ENCODE measurements around the gene GNAQ.

DNA sequence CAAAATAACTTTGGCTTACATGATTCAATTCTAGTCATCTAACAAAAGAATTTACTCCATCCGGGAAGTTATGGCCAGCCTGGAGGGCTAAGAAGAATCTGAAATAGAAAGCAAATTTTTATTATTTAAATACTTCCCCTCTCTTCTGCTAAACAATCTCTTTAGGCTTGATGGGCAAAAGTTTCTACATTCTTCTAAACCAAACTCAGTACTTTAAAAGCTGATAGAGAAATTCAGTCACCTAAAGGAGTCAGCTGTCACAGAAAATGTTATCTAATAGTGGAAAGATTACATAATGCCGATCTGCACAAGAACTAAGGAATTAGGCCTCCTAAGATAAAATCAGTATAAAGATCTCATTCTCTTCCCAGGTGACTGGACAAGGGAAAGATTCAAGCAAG, 32.4 kb downstream of the GNAQ start:
- TF ChIP-seq, protein P1, sequence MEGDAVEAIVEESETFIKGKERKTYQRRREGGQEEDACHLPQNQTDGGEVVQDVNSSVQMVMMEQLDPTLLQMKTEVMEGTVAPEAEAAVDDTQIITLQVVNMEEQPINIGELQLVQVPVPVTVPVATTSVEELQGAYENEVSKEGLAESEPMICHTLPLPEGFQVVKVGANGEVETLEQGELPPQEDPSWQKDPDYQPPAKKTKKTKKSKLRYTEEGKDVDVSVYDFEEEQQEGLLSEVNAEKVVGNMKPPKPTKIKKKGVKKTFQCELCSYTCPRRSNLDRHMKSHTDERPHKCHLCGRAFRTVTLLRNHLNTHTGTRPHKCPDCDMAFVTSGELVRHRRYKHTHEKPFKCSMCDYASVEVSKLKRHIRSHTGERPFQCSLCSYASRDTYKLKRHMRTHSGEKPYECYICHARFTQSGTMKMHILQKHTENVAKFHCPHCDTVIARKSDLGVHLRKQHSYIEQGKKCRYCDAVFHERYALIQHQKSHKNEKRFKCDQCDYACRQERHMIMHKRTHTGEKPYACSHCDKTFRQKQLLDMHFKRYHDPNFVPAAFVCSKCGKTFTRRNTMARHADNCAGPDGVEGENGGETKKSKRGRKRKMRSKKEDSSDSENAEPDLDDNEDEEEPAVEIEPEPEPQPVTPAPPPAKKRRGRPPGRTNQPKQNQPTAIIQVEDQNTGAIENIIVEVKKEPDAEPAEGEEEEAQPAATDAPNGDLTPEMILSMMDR (IDR thresholded peaks at IDR 0.05 in 2 of 3, conservative IDR thresholded peaks at IDR 0.05 in 1 of 3; ENCODE audit: borderline replicate concordance in 1 of 3, insufficient read depth in 1 of 3, low read depth in 2 of 3, low read length in 2 of 3): no peak
- TF ChIP-seq POLR2AphosphoS5 (IDR thresholded peaks at IDR 0.05; ENCODE audit: low read depth, low read length) (no peak), YY1 (IDR thresholded peaks at IDR 0.05; ENCODE audit: extremely low read depth, insufficient replicate concordance, low read depth, low read length) (no peak), SIN3A (IDR thresholded peaks at IDR 0.05; ENCODE audit: low read depth) (no peak), EZH2 (IDR thresholded peaks at IDR 0.05) (no peak), RAD21 (IDR thresholded peaks at IDR 0.05; ENCODE audit: low read depth) (no peak), POLR2A (IDR thresholded peaks at IDR 0.05; ENCODE audit: borderline replicate concordance, extremely low read depth, insufficient read depth, insufficient read length) (no peak), SRF (IDR thresholded peaks at IDR 0.05; ENCODE audit: low read depth) (no peak), EZH2phosphoT487 (IDR thresholded peaks at IDR 0.05; ENCODE audit: borderline replicate concordance) (no peak), JUND (IDR thresholded peaks at IDR 0.05) (no peak), ELF1 (IDR thresholded peaks at IDR 0.05; ENCODE audit: borderline replicate concordance, low read depth) (no peak)
- TF ChIP-seq, protein P2, sequence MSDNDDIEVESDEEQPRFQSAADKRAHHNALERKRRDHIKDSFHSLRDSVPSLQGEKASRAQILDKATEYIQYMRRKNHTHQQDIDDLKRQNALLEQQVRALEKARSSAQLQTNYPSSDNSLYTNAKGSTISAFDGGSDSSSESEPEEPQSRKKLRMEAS (IDR thresholded peaks at IDR 0.05): no peak
- TF ChIP-seq, protein P3, sequence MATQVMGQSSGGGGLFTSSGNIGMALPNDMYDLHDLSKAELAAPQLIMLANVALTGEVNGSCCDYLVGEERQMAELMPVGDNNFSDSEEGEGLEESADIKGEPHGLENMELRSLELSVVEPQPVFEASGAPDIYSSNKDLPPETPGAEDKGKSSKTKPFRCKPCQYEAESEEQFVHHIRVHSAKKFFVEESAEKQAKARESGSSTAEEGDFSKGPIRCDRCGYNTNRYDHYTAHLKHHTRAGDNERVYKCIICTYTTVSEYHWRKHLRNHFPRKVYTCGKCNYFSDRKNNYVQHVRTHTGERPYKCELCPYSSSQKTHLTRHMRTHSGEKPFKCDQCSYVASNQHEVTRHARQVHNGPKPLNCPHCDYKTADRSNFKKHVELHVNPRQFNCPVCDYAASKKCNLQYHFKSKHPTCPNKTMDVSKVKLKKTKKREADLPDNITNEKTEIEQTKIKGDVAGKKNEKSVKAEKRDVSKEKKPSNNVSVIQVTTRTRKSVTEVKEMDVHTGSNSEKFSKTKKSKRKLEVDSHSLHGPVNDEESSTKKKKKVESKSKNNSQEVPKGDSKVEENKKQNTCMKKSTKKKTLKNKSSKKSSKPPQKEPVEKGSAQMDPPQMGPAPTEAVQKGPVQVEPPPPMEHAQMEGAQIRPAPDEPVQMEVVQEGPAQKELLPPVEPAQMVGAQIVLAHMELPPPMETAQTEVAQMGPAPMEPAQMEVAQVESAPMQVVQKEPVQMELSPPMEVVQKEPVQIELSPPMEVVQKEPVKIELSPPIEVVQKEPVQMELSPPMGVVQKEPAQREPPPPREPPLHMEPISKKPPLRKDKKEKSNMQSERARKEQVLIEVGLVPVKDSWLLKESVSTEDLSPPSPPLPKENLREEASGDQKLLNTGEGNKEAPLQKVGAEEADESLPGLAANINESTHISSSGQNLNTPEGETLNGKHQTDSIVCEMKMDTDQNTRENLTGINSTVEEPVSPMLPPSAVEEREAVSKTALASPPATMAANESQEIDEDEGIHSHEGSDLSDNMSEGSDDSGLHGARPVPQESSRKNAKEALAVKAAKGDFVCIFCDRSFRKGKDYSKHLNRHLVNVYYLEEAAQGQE (IDR thresholded peaks at IDR 0.05; ENCODE audit: low read depth): no peak
